CD4-positive, alpha-beta T cell treated with Interleukin-17A for 1 hour (primary cell): Measurements from ENCODE around the gene SOCS6.
"Not testable (repeated sequence)": the region's sequence is repeated elsewhere in the genome, so short reads cannot be mapped to it uniquely, and the experiment has no call there.

ENCODE experiments used
- DNase-seq: peaks from one replicate; pipeline ENCODE4 v3.0.0-alpha.2; 2020

The SOCS6 gene

GRCh38 chr18:70288851-70289328, at the start of gene SOCS6:
Gene SOCS6 (plus strand): TSS chr18:70289045. CDS start chr18:70324669, 35,624 bp downstream.
- peak; percentile 15 for DNase-seq

DNA sequence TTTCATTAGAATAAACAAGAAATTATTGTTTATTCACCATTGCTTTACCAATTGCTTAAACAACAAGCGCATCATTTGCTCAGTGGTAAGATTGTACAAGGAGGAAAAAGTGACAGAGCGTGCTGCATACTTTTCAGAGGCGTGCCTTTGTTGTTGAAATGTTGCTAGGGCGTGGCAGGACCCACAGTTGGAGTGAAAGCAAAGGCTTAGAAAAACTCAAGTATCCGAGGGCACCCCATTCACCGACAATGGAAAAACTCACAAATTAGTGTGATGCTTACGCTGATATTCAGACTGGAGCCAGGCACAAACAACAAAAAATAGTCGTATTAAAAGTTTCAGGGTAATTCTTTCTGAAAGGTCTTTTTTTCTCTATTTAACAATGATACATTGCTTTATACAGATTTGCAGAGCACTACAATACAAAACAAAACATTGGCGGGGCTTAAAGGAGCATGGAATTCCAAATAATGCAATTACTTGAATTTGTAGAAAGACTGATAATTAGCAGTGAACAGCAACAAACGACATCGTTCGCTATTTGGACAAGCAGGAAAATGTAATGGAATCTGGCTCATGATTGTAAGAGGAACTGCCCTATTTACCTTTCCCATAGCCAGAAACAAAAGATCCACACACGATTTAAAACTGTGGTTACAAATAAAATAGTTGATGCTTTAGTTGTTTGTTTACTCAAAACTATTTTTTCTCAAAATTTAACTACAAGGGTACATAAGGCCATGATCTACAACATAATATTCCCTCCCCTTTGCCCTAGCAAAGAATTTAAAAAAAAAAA, 45.5 kb upstream of the SOCS6 start:
- no peak for DNase-seq

DNA sequence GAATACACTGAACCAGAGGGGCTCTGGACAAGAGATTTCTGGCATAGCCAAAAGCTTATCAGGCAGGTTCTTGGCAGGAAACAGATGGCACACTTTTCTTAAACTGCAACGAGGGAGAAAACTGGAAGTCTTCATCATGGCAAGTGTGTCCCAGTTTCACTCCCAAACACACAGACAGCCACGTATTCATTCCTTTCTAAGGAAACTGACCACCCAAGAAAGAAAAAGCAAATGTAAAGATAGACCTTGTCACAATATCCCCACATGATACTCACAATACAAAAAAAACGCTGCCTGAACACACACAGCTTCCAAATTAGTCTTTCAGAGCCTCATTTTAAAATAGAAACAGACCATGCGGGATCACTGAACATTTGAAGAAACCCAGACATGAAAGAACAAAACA, 42.8 kb upstream of the SOCS6 start:
- no peak for DNase-seq

GRCh38 chr18:70249118-70249517, 39.7 kb upstream of the SOCS6 start:
- no peak for DNase-seq

DNA sequence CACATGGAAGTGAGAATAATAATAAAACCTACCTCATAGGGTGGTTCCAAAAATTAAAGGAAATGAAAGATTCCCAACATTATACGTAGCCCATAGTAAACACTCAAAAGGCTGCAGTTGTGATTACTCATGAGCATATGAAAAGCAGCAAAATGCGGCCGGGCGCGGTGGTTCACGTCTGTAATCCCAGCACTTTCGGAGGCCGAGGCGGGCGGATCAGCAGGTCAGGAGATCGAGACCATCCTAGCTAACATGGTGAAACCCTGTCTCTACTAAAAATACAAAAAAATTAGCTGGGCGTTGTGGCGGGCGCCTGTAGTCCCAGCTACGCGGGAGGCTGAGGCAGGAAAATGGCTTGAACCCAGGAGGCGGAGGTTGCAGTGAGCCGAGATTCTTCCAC, 39.0 kb upstream of the SOCS6 start:
- DNase-seq, result not testable (repeated sequence)

DNA sequence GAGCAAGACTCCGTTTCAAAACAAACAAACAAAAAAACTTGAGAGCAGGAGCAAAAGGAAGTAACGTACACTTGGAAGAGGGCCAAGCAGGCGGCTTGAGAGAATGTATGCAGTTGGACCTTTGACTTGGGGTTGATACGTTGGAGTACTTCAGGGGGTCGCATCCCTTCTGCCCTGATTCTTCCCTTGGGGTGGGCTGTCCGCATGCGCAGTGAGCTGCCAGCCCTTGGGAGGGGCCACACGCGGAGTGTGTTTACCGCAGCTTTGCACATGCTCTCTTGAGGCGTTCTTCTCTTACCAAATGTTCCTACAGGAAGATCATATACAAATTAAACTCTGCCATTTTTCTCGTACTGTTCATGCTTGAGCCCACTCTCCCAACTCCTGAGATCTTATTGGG, 38.1 kb upstream of the SOCS6 start:
- DNase-seq, result no peak

- DNase-seq, result no peak
These were observed 32.7 kb upstream of the SOCS6 start for GRCh38 chr18:70256184-70256583.

DNA sequence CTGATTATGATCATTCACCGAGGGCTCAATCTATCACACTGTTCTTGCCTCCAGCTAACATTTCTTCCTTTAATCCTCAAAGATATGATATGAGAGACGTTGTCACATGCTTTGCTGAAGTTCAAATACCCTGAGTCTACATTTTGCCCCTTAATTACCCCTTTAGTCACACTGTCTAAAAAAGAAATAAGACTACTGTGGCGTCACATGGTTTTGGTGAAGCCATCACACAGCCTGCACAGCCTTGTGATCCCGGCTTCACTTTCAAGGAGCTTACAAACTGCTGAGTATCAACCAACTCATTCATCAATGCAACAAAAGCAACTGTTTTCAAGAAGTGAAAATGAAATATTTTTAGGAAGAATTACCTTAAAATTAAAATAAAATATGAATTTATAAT, 31.9 kb upstream of the SOCS6 start:
- no peak for DNase-seq

DNA sequence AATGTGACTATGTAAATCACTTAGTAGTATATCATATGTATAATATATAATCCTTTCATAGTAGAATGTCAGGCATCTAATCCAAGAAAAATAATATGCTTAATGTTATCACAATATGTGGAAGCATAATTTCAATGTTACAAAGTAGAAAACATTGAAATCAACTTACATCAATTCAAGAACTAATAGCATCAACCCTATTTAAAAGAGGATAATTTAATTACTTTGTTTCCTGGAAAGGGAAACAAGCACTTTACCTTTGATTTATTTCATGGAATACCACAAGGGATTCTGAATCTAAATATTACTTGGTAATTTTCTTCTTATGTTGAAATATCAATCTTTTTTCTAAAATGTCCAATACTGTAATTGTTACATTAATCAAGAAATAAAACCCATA, 30.6 kb upstream of the SOCS6 start:
- DNase-seq, result no peak

- DNase-seq, result no peak
These were observed 28.2 kb upstream of the SOCS6 start for GRCh38 chr18:70260683-70261082.

- no peak for DNase-seq
These were observed 27.6 kb upstream of the SOCS6 start for GRCh38 chr18:70261141-70261788.

DNA sequence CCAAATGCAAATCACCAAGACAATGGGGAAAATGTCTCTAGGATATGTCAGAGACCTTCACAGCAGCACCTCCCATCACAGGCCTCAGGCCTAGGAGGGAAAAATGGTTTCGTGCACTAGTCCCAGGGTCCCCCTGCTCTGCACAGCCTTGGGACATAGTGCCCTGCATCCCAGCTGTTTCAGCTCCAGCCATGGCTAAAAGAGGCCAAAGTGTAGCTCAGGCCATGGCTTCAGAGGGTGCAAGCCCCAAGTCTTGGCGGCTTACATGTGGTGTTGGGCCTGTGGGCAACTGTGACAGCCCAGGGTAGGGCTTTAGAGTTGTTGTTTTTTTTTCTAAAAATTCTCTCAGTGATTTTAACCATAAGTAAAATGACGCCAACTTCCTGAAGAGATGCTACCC, 25.5 kb upstream of the SOCS6 start:
- DNase-seq, result no peak

DNA sequence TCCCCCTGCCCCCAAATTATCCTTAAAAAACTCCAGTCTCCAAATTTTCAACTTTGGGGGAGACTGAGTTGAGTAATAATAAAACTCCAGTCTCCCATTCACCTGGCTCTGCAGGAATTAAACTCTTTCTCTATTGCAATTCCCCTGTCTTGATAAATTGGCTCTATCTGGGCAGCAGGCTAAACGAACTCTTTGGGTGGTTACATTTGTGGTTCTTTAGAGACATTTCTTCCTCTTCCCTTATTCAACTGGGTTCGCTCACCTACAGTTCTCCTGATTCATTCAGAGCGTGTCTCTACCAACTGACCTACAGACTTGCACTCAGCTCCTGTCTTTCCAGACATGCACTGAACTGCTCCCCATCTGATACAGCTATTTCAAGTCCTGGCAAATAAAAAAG, 17.1 kb upstream of the SOCS6 start:
- no peak for DNase-seq

- no peak for DNase-seq
These were observed 15.8 kb upstream of the SOCS6 start for GRCh38 chr18:70273021-70273420.

GRCh38 chr18:70276416-70277191, 12.2 kb upstream of the SOCS6 start:
- no peak for DNase-seq

GRCh38 chr18:70279470-70279869, 9.4 kb upstream of the SOCS6 start:
- no peak for DNase-seq

GRCh38 chr18:70280007-70280925, 8.6 kb upstream of the SOCS6 start:
- DNase-seq, result no peak

DNA sequence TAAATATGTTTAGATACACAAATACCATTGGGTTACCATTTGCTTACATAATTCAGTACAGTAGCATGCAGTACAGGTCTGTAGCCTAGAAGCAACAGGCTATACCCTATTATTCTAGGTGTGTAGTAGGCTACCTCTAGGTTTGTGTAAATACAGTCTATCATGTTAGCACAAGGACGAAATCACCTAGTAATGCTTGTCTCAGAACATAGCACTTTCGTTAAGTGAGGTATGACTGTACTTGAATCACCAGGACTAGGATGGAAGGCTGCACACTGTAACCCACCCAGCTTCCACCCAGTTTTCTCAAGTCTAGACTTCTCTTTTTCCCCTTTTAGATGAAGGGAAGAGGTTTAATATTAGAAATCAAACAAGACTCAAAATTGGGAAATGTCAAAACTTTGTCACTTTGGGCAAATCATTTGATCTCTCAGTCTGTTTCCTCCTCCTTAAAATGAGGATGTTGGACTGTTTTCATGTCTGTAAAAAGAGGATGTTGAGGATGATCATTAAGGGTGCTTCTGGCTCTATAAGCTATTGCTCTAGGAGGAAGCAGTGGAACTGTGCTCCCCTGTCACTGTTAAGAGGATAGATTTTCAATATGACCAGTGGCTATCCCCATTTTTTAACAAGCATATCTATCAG, 3.7 kb upstream of the SOCS6 start:
- peak; percentile 14 for DNase-seq

DNA sequence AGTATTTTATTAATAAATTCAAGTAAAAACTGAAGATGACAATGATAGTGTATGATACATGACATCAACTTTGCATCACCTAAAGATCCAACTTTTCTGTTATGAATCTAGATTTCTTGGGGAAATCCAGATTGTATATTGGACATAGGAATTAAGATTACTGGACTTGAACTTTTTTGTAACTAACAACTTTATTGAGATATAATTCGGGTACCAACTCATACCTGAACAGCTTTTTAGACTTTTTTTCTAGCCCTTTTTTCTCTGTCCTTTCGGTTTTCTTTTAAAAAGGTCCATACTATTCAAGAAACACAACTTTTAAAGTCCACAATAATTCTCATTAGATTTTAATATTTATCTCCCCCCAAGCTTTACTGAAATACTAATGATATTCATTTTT, 1.1 kb upstream of the SOCS6 start:
- no peak for DNase-seq

- no peak for DNase-seq
These were observed 534 bp upstream of the SOCS6 start for GRCh38 chr18:70288171-70288850.
